HL-60 (cell line): Measurements from ENCODE around the gene MMP25.
"Not testable (repeated sequence)": the region's sequence is repeated elsewhere in the genome, so short reads cannot be mapped to it uniquely, and the experiment has no call there.

Experiments used
- GABPA ChIP-seq: IDR thresholded peaks from 2 replicates; pipeline ENCODE4 v1.6.1; 2012; ENCODE audit warnings: low read depth
- POLR2AphosphoS5 ChIP-seq: IDR thresholded peaks from 2 replicates; pipeline ENCODE4 v1.6.1; 2012; ENCODE audit warnings: low read depth
- TF ChIP-seq, protein P1 (sequence below): IDR thresholded peaks from one replicate; pipeline ENCODE4 v1.5.1; 2011; ENCODE audit warnings: low read length, control low read depth, inconsistent platforms; ENCODE audit not compliant: insufficient read depth
- TF ChIP-seq, protein P2 (sequence below): IDR thresholded peaks from 2 replicates; pipeline ENCODE4 v1.6.1; 2012; ENCODE audit warnings: low read depth; ENCODE audit not compliant: insufficient replicate concordance

DNA sequence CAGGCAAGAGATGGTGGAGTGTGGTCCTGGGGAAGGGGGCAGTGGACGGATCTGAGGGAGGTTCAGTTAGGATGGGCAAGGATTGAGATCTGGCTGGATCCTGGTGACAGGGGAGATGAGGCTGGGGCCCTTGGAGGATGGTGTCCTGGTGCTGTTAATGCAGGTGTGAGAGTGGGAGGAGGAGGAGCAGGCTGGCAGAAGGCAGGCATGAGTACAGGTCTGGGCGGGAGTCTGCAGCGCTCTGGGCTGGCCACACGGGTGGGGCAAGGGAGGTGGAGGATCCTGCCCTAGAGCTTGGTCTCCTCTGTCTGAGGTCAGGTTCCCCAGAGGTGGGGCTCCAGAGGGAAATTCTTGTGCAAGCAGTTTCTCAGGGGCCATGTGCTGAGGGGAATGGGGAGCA, 25.8 kb downstream of the MMP25 start:
- TF ChIP-seq, protein P1, sequence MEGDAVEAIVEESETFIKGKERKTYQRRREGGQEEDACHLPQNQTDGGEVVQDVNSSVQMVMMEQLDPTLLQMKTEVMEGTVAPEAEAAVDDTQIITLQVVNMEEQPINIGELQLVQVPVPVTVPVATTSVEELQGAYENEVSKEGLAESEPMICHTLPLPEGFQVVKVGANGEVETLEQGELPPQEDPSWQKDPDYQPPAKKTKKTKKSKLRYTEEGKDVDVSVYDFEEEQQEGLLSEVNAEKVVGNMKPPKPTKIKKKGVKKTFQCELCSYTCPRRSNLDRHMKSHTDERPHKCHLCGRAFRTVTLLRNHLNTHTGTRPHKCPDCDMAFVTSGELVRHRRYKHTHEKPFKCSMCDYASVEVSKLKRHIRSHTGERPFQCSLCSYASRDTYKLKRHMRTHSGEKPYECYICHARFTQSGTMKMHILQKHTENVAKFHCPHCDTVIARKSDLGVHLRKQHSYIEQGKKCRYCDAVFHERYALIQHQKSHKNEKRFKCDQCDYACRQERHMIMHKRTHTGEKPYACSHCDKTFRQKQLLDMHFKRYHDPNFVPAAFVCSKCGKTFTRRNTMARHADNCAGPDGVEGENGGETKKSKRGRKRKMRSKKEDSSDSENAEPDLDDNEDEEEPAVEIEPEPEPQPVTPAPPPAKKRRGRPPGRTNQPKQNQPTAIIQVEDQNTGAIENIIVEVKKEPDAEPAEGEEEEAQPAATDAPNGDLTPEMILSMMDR = not testable (repeated sequence)
- TF ChIP-seq, protein P2, sequence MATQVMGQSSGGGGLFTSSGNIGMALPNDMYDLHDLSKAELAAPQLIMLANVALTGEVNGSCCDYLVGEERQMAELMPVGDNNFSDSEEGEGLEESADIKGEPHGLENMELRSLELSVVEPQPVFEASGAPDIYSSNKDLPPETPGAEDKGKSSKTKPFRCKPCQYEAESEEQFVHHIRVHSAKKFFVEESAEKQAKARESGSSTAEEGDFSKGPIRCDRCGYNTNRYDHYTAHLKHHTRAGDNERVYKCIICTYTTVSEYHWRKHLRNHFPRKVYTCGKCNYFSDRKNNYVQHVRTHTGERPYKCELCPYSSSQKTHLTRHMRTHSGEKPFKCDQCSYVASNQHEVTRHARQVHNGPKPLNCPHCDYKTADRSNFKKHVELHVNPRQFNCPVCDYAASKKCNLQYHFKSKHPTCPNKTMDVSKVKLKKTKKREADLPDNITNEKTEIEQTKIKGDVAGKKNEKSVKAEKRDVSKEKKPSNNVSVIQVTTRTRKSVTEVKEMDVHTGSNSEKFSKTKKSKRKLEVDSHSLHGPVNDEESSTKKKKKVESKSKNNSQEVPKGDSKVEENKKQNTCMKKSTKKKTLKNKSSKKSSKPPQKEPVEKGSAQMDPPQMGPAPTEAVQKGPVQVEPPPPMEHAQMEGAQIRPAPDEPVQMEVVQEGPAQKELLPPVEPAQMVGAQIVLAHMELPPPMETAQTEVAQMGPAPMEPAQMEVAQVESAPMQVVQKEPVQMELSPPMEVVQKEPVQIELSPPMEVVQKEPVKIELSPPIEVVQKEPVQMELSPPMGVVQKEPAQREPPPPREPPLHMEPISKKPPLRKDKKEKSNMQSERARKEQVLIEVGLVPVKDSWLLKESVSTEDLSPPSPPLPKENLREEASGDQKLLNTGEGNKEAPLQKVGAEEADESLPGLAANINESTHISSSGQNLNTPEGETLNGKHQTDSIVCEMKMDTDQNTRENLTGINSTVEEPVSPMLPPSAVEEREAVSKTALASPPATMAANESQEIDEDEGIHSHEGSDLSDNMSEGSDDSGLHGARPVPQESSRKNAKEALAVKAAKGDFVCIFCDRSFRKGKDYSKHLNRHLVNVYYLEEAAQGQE = not testable (repeated sequence)
- TF ChIP-seq GABPA, POLR2AphosphoS5: not testable (repeated sequence)
